A673 (cell line): ENCODE data around the gene BAIAP2L1.

ENCODE experiments used
- CTCF ChIP-seq: fragments of 300-800, 200-600 bp; sonication (generic); conservative IDR thresholded peaks from 2 replicates; pipeline ENCODE4 v1.5.1; 2017; ENCODE audit warnings: low read depth, mild to moderate bottlenecking, antibody characterized with exemption, low read length, moderate library complexity, mixed read lengths
- EZH2 ChIP-seq: fragments of 200-600 bp; sonication (generic); IDR thresholded peaks from 2 replicates; pipeline ENCODE4 v1.6.1; 2017; ENCODE audit warnings: borderline replicate concordance, low read depth, mild to moderate bottlenecking, mixed read lengths, antibody characterized with exemption, low read length; ENCODE audit not compliant: poor library complexity, severe bottlenecking

GRCh38 chr7:98294798-98295382 lies 106.0 kb downstream of the BAIAP2L1 start:
- TF ChIP-seq CTCF (peak; percentile 79), EZH2 (no peak)
